KMS-11 (cell line): Measurements from ENCODE around the gene LASP1NB.

ENCODE experiments used
- H2AFZ ChIP-seq: fragments of 200-600 bp; sonication (generic); 2 replicates; pipeline ENCODE4 v1.6.1; 2016; ENCODE audit warnings: antibody characterized with exemption, mixed run types, low read depth
- H3K27ac ChIP-seq: fragments of 200-600 bp; sonication (generic); 2 replicates; pipeline ENCODE4 v1.6.1; 2016; ENCODE audit warnings: mild to moderate bottlenecking, mixed run types
- H3K27me3 ChIP-seq: fragments of 200-600 bp; sonication (generic); 2 replicates; pipeline ENCODE4 v1.6.1; 2017; ENCODE audit warnings: mild to moderate bottlenecking, low read depth, mixed run types, moderate library complexity; ENCODE audit not compliant: insufficient read depth
- H3K36me3 ChIP-seq: fragments of 200-600 bp; sonication (generic); 2 replicates; pipeline ENCODE4 v1.6.1; 2017; ENCODE audit warnings: mild to moderate bottlenecking, mixed run types; ENCODE audit not compliant: insufficient read depth
- H3K4me1 ChIP-seq: fragments of 200-600 bp; sonication (generic); 2 replicates; pipeline ENCODE4 v1.6.1; 2016; ENCODE audit warnings: mild to moderate bottlenecking, low read depth, mixed run types; ENCODE audit not compliant: poor library complexity, severe bottlenecking
- H3K4me2 ChIP-seq: fragments of 200-600 bp; sonication (generic); 2 replicates; pipeline ENCODE4 v1.7.0; 2016; ENCODE audit warnings: mild to moderate bottlenecking, mixed run types
- H3K4me3 ChIP-seq: fragments of 200-600 bp; sonication (generic); IDR thresholded peaks from 2 replicates; pipeline ENCODE4 v1.6.1; 2017; ENCODE audit warnings: low read depth, low read length, mixed read lengths; ENCODE audit not compliant: insufficient read depth
- H3K79me2 ChIP-seq: fragments of 200-600 bp; sonication (generic); 2 replicates; pipeline ENCODE4 v1.6.1; 2016; ENCODE audit warnings: low read depth, mixed run types; ENCODE audit not compliant: insufficient read depth
- H3K9ac ChIP-seq: fragments of 200-600 bp; sonication (generic); 2 replicates; pipeline ENCODE4 v1.6.1; 2016; ENCODE audit warnings: mild to moderate bottlenecking, mixed run types
- H4K20me1 ChIP-seq: fragments of 200-600 bp; sonication (generic); 2 replicates; pipeline ENCODE4 v1.6.1; 2016; ENCODE audit warnings: mild to moderate bottlenecking, mixed run types; ENCODE audit not compliant: insufficient read depth
- CTCF ChIP-seq: fragments of 200-600 bp; sonication (generic); conservative IDR thresholded peaks from 2 replicates; pipeline ENCODE4 v1.6.1; 2017; ENCODE audit warnings: low read depth, mild to moderate bottlenecking, antibody characterized with exemption, low read length, moderate library complexity, mixed read lengths

Gene LASP1NB

GRCh38 chr17:38958326-38958725, 32.9 kb downstream of the LASP1NB start:
- Histone ChIP-seq H3K27ac (no peak overlapping the region), H3K4me2 (no peak overlapping the region)

GRCh38 chr17:38958756-38959155, 33.3 kb downstream of the LASP1NB start:
- Histone ChIP-seq H3K9ac (no peak overlapping the region), H2AFZ (no peak overlapping the region), H3K36me3 (no peaks in the 10 kb centered on the region), H3K27ac (no peak overlapping the region), H3K79me2 (no peaks in the 10 kb centered on the region), H4K20me1 (no peaks in the 10 kb centered on the region), H3K4me2 (no peak overlapping the region), H3K4me1 (no peaks in the 10 kb centered on the region), H3K27me3 (no peaks in the 10 kb centered on the region), H3K4me3 (no peak overlapping the region)
- no peak for TF ChIP-seq CTCF

More at GRCh38 chr17:38958326-38958725, 32.9 kb downstream of the LASP1NB start:
- no peaks in the 10 kb centered on the region for H3K79me2 ChIP-seq
- H2AFZ ChIP-seq: no peak overlapping the region
- no peak for TF ChIP-seq CTCF
- no peaks in the 10 kb centered on the region for H3K27me3 ChIP-seq
- H3K36me3 ChIP-seq: no peaks in the 10 kb centered on the region
- no peak overlapping the region for H3K9ac ChIP-seq
- no peak overlapping the region for H3K4me3 ChIP-seq
- H4K20me1 ChIP-seq: no peaks in the 10 kb centered on the region
- no peaks in the 10 kb centered on the region for H3K4me1 ChIP-seq

GRCh38 chr17:38959508-38959907, 34.1 kb downstream of the LASP1NB start:
- H3K79me2 ChIP-seq: no peaks in the 10 kb centered on the region
- no peak overlapping the region for H3K4me3 ChIP-seq
- no peak overlapping the region for H3K27ac ChIP-seq
- no peaks in the 10 kb centered on the region for H3K36me3 ChIP-seq
- TF ChIP-seq CTCF: no peak
- H3K9ac ChIP-seq: no peak overlapping the region
- no peaks in the 10 kb centered on the region for H3K27me3 ChIP-seq
- H2AFZ ChIP-seq: no peak overlapping the region
- H3K4me2 ChIP-seq: no peak overlapping the region
- no peaks in the 10 kb centered on the region for H3K4me1 ChIP-seq
- H4K20me1 ChIP-seq: no peaks in the 10 kb centered on the region

- Histone ChIP-seq H3K4me1 (no peaks in the 10 kb centered on the region), H3K4me2 (no peak overlapping the region), H3K9ac (no peak overlapping the region), H2AFZ (no peak overlapping the region), H3K4me3 (no peak overlapping the region), H3K27ac (no peak overlapping the region), H3K79me2 (no peaks in the 10 kb centered on the region), H3K27me3 (no peaks in the 10 kb centered on the region), H3K36me3 (no peaks in the 10 kb centered on the region), H4K20me1 (no peaks in the 10 kb centered on the region)
- TF ChIP-seq CTCF: no peak
Measured at GRCh38 chr17:38960402-38960801, 35.0 kb downstream of the LASP1NB start.

GRCh38 chr17:38961413-38961812, 36.0 kb downstream of the LASP1NB start:
- Histone ChIP-seq H3K36me3 (no peaks in the 10 kb centered on the region), H3K4me2 (no peak overlapping the region), H2AFZ (no peak overlapping the region), H3K4me3 (no peak overlapping the region), H3K9ac (no peak overlapping the region), H4K20me1 (no peaks in the 10 kb centered on the region), H3K4me1 (no peaks in the 10 kb centered on the region), H3K79me2 (no peaks in the 10 kb centered on the region), H3K27ac (no peak overlapping the region), H3K27me3 (no peaks in the 10 kb centered on the region)
- no peak for TF ChIP-seq CTCF
